Panc1 (cell line): ENCODE results near the gene TEX28. TPM values are rescaled to one million over a fixed set of nuclear protein-coding genes. Genes with fewer than 3 reads are reported as not detected.
A peak's percentile ranks its signal among the peaks of the same experiment; 100 is the strongest.
"Not testable (repeated sequence)": the region's sequence is repeated elsewhere in the genome, so short reads cannot be mapped to it uniquely, and the experiment has no call there.

Experiments
- ATAC-seq: fragments of 200-7000 bp; cut with Tn5 transposase; 2 replicates; pipeline ENCODE4 v1.9.1; 2020; ENCODE audit warnings: mild to moderate bottlenecking, moderate library complexity
- Bru-seq: library from RNA; stranded (reverse); fragments of 400-500 nt; gene quantifications from one replicate; lab custom pipeline; 2021; lab: Mats Ljungman, UMichigan
- BruChase-seq, 2 experiments: library from RNA; stranded (reverse); fragments of 400-500 nt; gene quantifications; one replicate each; lab custom pipeline; 2021; lab: Mats Ljungman, UMichigan
- BruUV-seq: library from RNA; stranded (reverse); fragments of 400-500 nt; replicated peaks from 2 replicates; lab custom pipeline; 2021; lab: Mats Ljungman, UMichigan
- CTCF ChIA-PET: fragments of 300-600 bp; sonication (Branson Sonifier 250); formaldehyde crosslinking; loops from one replicate; lab custom pipeline; 2022; ENCODE audit warnings: antibody characterized with exemption; lab: Charles Lee
- POLR2A ChIA-PET: fragments of 300-600 bp; sonication (Branson Sonifier 250); formaldehyde crosslinking; loops from one replicate; lab custom pipeline; 2022; ENCODE audit warnings: antibody characterized with exemption; lab: Charles Lee
- DNase-seq: peaks from one replicate; pipeline ENCODE4 v3.0.0-alpha.2; 2010; ENCODE audit warnings: low read depth, low spot score
- H3K27ac ChIP-seq: 2 replicates; pipeline ENCODE4 v1.5.1; 2011; ENCODE audit warnings: mild to moderate bottlenecking, low read length, inconsistent platforms
- H3K27me3 ChIP-seq: fragments of 200-500 bp; sonication (Bioruptor generic); 2 replicates; pipeline ENCODE4 v1.6.0; 2014; ENCODE audit warnings: low read length, inconsistent platforms; ENCODE audit not compliant: control insufficient read depth, insufficient read depth
- H3K36me3 ChIP-seq: fragments of 200-500 bp; sonication (Bioruptor generic); 2 replicates; pipeline ENCODE4 v1.5.1; 2014; ENCODE audit warnings: inconsistent platforms, mild to moderate bottlenecking, low read length, moderate library complexity; ENCODE audit not compliant: control insufficient read depth, insufficient read depth
- H3K4me1 ChIP-seq: 2 replicates; pipeline ENCODE4 v1.5.1; 2011; ENCODE audit warnings: inconsistent platforms, mild to moderate bottlenecking, low read length, moderate library complexity; ENCODE audit not compliant: control insufficient read depth, insufficient read depth
- H3K4me3 ChIP-seq, 2 experiments: 2 replicates each; pipeline ENCODE4 v1.5.1; 2011 to 2012; ENCODE audit warnings: low read depth in 2 of 2, low read length in 2 of 2, mild to moderate bottlenecking in 2 of 2, inconsistent platforms in 1 of 2, moderate library complexity in 1 of 2
- H3K9me3 ChIP-seq: fragments of 200-500 bp; sonication (Bioruptor generic); 2 replicates; pipeline ENCODE4 v1.5.1; 2014; ENCODE audit warnings: low read depth, mild to moderate bottlenecking, inconsistent platforms, low read length, moderate library complexity; ENCODE audit not compliant: control insufficient read depth, insufficient read depth
- POLR2AphosphoS5 ChIP-seq: IDR thresholded peaks from 2 replicates; pipeline ENCODE4 v1.6.1; 2012; ENCODE audit warnings: mild to moderate bottlenecking, low read depth, low read length, moderate library complexity
- SIN3A ChIP-seq: IDR thresholded peaks from 2 replicates; pipeline ENCODE4 v1.6.1; 2012; ENCODE audit warnings: low read depth, mild to moderate bottlenecking, low read length, moderate library complexity, borderline replicate concordance; ENCODE audit not compliant: insufficient read depth
- TCF7L2 ChIP-seq: IDR thresholded peaks from 2 replicates; pipeline ENCODE4 v1.6.1; 2011; ENCODE audit warnings: mild to moderate bottlenecking, low read depth, low read length, inconsistent platforms
- in situ Hi-C: cut with HindIII; loops from 2 replicates; pipeline ENCODE4 v1.10.0; 2016; ENCODE audit warnings: low sequenced_read_pairs, low pct_unique_long_range_greater_than_20kb
- intact Hi-C: fragments of 100-400 bp; cut with micrococcal nuclease; formaldehyde crosslinking; loops from one replicate; pipeline ENCODE4 v1.10.0; 2022; ENCODE audit not compliant: unreplicated experiment
- long read RNA-seq: library from polyadenylated mRNA; unstranded; transcript quantifications from one replicate; pipeline ENCODE4 v2.0.0, GENCODE V29; 2021; ENCODE audit not compliant: unreplicated experiment
- polyA plus RNA-seq: library from polyadenylated mRNA; unstranded; fragments of >200 nt; gene quantifications from one replicate; pipeline ENCODE4 v1.2.1, GENCODE V29; 2012; ENCODE audit warnings: missing spikeins; ENCODE audit not compliant: insufficient read length
- total RNA-seq: library from RNA; stranded (reverse); gene quantifications from one replicate; pipeline ENCODE4 v1.2.1, GENCODE V29; 2021; ENCODE audit not compliant: unreplicated experiment
- TF ChIP-seq, protein P1 (sequence below), 2 experiments: IDR thresholded peaks; 2 replicates each; pipeline ENCODE4 v1.6.1; 2011 to 2012; ENCODE audit warnings: low read depth in 2 of 2, control low read depth in 1 of 2, low read length in 1 of 2, mild to moderate bottlenecking in 1 of 2, moderate library complexity in 1 of 2; ENCODE audit not compliant: insufficient read depth in 1 of 2
- TF ChIP-seq, protein P2 (sequence below): fragments of 450-650 bp; IDR thresholded peaks from 2 replicates; pipeline ENCODE4 v1.5.1; 2017; ENCODE audit warnings: mild to moderate bottlenecking

TEX28 gene, protein sequence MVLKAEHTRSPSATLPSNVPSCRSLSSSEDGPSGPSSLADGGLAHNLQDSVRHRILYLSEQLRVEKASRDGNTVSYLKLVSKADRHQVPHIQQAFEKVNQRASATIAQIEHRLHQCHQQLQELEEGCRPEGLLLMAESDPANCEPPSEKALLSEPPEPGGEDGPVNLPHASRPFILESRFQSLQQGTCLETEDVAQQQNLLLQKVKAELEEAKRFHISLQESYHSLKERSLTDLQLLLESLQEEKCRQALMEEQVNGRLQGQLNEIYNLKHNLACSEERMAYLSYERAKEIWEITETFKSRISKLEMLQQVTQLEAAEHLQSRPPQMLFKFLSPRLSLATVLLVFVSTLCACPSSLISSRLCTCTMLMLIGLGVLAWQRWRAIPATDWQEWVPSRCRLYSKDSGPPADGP
- total RNA-seq = not detected
- not detected for polyA plus RNA-seq
- not detected for Bru-seq, nascent RNA
- not detected for BruChase-seq, experiment 1, labeled RNA remaining after a 2-hour chase
- BruChase-seq, experiment 2, labeled RNA remaining after a 6-hour chase = not detected
- long read RNA-seq = 0 reads

DNA sequence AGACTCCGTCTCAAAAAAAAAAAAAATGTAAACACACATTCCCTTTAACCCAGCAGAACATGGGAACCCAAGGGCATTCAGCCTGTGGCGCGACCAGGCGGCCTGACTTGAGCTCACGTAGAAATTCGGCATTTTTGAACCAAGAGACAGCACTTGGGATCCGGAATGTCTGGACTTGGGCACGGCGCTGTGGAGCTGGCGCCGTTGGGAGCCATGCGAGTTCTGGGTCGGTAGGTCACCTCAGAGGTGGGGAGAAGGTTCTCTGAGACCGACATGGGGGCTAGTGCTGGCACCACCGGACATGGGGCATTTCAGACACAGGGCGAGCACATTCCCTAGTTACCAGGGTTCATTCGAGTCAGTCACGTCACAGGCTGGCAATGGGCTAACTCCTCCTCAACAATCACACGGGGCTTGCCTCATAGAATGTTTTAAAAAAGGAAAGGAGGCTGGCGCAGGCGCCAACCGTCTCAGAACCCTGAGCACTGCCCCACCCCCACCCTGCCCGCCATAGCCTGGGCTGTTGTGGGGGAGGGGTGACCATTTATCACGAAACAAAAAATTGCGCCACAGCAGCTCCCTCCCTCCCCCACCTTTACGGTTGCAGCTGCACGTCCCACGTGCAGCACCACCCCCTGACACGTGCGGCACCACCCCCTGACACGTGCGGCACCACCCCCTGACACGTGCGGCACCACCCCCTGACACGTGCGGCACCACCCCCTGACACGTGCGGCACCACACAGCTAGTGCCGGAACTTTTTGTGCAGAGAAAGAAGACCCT is at the start of gene TEX28:
TEX28 (minus strand) TSS at position 334 of the 784 bp plus-strand sequence. CDS start 3,007 bp downstream, outside the sequence.
- no peak within 1 kb of the TSS for H3K4me3 ChIP-seq
- ATAC-seq (no peak), DNase-seq (no peak)
- intact Hi-C loops = no loop called here
- BruUV-seq = no TSS peak
- H3K27me3 ChIP-seq = no peaks in the 10 kb centered on the region
- H3K4me1 ChIP-seq = no peaks in the 10 kb centered on the region
- ChIA-PET POLR2A (no interaction called here), CTCF (interaction anchor here (0.7 kb wide), 1 partner anchor 372 kb away, joined by 3 read pairs; no protein-coding TSS in a partner anchor)
- in situ Hi-C loops = no loop called here
- no peaks in the 10 kb centered on the region for H3K36me3 ChIP-seq
- no peak for TF ChIP-seq POLR2AphosphoS5
- TF ChIP-seq TCF7L2 = no peak
- no peak for TF ChIP-seq SIN3A
- TF ChIP-seq, protein P1, sequence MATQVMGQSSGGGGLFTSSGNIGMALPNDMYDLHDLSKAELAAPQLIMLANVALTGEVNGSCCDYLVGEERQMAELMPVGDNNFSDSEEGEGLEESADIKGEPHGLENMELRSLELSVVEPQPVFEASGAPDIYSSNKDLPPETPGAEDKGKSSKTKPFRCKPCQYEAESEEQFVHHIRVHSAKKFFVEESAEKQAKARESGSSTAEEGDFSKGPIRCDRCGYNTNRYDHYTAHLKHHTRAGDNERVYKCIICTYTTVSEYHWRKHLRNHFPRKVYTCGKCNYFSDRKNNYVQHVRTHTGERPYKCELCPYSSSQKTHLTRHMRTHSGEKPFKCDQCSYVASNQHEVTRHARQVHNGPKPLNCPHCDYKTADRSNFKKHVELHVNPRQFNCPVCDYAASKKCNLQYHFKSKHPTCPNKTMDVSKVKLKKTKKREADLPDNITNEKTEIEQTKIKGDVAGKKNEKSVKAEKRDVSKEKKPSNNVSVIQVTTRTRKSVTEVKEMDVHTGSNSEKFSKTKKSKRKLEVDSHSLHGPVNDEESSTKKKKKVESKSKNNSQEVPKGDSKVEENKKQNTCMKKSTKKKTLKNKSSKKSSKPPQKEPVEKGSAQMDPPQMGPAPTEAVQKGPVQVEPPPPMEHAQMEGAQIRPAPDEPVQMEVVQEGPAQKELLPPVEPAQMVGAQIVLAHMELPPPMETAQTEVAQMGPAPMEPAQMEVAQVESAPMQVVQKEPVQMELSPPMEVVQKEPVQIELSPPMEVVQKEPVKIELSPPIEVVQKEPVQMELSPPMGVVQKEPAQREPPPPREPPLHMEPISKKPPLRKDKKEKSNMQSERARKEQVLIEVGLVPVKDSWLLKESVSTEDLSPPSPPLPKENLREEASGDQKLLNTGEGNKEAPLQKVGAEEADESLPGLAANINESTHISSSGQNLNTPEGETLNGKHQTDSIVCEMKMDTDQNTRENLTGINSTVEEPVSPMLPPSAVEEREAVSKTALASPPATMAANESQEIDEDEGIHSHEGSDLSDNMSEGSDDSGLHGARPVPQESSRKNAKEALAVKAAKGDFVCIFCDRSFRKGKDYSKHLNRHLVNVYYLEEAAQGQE (IDR thresholded peaks at IDR 0.05; ENCODE audit: insufficient read depth in 1 of 2, low read depth in 2 of 2, low read length in 1 of 2) = no peak
- TF ChIP-seq, protein P2, sequence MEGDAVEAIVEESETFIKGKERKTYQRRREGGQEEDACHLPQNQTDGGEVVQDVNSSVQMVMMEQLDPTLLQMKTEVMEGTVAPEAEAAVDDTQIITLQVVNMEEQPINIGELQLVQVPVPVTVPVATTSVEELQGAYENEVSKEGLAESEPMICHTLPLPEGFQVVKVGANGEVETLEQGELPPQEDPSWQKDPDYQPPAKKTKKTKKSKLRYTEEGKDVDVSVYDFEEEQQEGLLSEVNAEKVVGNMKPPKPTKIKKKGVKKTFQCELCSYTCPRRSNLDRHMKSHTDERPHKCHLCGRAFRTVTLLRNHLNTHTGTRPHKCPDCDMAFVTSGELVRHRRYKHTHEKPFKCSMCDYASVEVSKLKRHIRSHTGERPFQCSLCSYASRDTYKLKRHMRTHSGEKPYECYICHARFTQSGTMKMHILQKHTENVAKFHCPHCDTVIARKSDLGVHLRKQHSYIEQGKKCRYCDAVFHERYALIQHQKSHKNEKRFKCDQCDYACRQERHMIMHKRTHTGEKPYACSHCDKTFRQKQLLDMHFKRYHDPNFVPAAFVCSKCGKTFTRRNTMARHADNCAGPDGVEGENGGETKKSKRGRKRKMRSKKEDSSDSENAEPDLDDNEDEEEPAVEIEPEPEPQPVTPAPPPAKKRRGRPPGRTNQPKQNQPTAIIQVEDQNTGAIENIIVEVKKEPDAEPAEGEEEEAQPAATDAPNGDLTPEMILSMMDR = no peak
- H3K27ac ChIP-seq = no peak within 1 kb of the TSS
- no peaks in the 10 kb centered on the region for H3K9me3 ChIP-seq

DNA sequence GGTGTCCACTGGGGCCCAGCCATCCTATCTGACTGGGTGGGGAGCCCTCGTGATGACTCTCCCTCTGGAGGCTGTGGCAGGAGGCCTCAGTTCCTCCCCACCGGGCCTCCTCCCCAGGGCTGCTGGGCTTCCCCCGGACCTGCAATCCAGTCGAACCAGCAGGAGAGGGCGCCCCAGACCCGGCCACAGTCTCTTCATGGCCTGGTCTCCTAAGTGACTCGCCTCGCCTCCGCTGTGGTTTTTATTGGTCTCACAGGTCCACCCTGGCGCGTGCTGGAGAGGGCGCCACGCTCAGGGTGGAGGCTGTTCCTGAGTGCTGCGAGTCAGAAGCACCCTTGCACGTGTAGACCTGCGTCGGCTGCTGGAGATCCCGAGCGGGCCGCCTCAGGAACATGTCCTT is 48.7 kb upstream of the TEX28 start:
- H3K27me3 ChIP-seq, in situ Hi-C loops, POLR2A ChIA-PET, DNase-seq, H3K36me3 ChIP-seq, intact Hi-C loops, CTCF ChIA-PET, H3K27ac ChIP-seq, BruUV-seq, H3K4me3 ChIP-seq, H3K9me3 ChIP-seq: not testable (repeated sequence)
- peaks cover 10% of the 10 kb centered on the region for H3K4me1 ChIP-seq
- ATAC-seq = peak; percentile 47

DNA sequence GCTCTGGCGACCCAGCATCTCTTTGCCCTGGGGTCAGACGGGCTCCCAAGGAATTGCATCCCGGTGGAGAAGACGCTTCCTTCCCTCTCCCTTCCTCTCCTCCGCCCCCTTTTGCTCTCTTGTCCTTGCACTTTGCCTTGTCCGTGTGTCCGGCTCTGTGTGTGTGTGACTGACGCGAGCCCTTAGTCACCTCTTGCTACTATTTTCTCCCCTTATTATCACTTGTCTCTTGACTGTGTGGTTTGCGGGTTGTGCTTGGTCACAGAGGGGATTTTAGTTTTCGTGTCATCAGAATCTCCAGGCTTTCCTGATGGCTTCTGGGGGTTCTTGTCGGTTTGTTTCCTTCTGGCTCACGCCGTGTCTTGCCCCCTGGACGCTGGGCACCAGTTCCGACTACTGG is 48.1 kb upstream of the TEX28 start:
- H3K27me3 ChIP-seq, ATAC-seq, H3K27ac ChIP-seq, H3K4me1 ChIP-seq, BruUV-seq, POLR2A ChIA-PET, in situ Hi-C loops, H3K36me3 ChIP-seq, H3K4me3 ChIP-seq, DNase-seq, intact Hi-C loops, H3K9me3 ChIP-seq, CTCF ChIA-PET: not testable (repeated sequence)

DNA sequence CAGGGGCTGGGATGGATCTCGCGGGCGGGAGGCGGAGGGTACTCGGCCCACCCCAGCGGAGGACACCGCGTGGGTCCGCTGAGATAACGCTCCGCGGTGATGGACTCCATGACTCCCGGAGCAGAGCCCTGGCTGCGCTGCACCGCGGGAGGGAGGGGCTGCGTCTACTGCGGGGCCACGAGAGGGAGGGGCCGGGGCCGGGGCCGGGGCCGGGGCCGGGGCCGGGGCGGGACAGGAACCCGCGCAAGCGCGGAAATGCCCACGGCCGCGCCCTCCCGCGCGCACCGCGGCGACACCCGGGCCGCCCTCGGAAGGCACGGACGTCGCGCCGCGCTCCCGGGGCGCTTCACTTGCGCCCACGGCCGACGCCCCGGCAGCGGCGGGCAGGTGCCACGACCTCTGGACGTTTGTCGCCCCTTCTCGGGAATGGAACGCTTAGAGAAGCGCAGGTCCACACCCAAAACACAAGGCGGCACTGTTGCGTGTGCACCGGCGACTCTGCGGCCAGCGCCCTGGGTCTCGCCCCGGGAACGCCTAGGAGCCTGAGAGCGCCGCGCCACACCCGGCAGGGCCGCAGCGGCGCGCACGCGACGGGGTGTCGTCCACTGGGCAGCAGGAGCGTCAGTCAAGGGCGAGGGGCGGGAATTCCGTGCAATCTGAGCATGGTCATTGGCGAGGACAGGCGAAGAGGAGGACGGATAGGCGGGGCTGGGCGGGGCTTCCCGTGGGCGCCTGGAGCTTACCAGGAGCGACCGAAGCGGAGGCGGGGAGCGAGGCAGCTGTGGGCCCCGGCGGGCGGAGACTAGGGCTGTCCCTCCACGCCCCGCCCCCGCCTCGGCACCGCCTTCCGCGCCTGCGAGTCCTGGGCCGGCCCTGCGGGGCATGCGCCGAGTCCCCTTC is 46.7 kb upstream of the TEX28 start:
- H3K9me3 ChIP-seq, DNase-seq, BruUV-seq, H3K27ac ChIP-seq, POLR2A ChIA-PET, H3K4me1 ChIP-seq, H3K27me3 ChIP-seq, intact Hi-C loops, CTCF ChIA-PET, H3K36me3 ChIP-seq, in situ Hi-C loops: not testable (repeated sequence)
- peak; percentile 88 for ATAC-seq
- peak overlapping the region in 1 of 2 experiments; percentile 18; a peak in 1 of 4 replicates for H3K4me3 ChIP-seq
